ENCODE results near the gene LINS1. TPM values are rescaled to one million over a fixed set of nuclear protein-coding genes. Genes with fewer than 3 reads are reported as not detected.

The LINS1 gene
- total and polyA plus RNA-seq, 2 donors (not counting 1 experiment from before 2014, with no cell fraction given) = 14.3 to 46.4 TPM

- no peak overlapping the region for H2AFZ ChIP-seq (ENCODE audit: insufficient read depth, low read depth, low read length, poor library complexity, severe bottlenecking)
- Mint-ChIP-seq H3K4me1 (peaks cover 12% of the 10 kb centered on the region), H3K9me3 (ENCODE audit: insufficient read depth) (no peaks in the 10 kb centered on the region), H3K27ac (no peak overlapping the region), H3K4me3 (no peak overlapping the region), H3K27me3 (no peaks in the 10 kb centered on the region)
- no peaks in the 10 kb centered on the region for H3K9me3 ChIP-seq (ENCODE audit: control extremely low read depth in 1 of 3, control insufficient read depth in 2 of 3, insufficient read depth in 1 of 3, low read length in 2 of 3)
- H3K79me2 ChIP-seq (ENCODE audit: control insufficient read depth, insufficient read depth, low read length) = peaks cover 11% of the 10 kb centered on the region
- H3K4me2 ChIP-seq (replicated peaks; ENCODE audit: low read depth, low read length, poor library complexity, severe bottlenecking) = no peak overlapping the region
- intact Hi-C loops (cut with micrococcal nuclease) = no loop called here
- WGBS (ENCODE audit: insufficient coverage) = 100% methylated on average over 3 of the region's 5 CpGs
- H3K27ac ChIP-seq (ENCODE audit: low read length in 2 of 2) = no peak overlapping the region
- ChIA-PET CTCF (interaction anchor here (2.7 kb wide), 2 partner anchors 250 to 385 kb away, joined by 8 to 25 read pairs; no protein-coding TSS in a partner anchor), POLR2A (no interaction called here)
- ATAC-seq (ENCODE audit: low read depth) (no peak), DNase-seq (no peak)
- H3K36me3 ChIP-seq (replicated peaks in 1 of 2; ENCODE audit: control extremely low read depth in 1 of 2, control insufficient read depth in 1 of 2, extremely low read depth in 1 of 2, insufficient read depth in 2 of 2, low read length in 1 of 2) = peaks cover 0 to 10% of the 10 kb centered on the region in 2 experiments
- H3K4me1 ChIP-seq (ENCODE audit: control insufficient read depth in 2 of 2, insufficient read depth in 2 of 2, low read length in 2 of 2) = no peaks in the 10 kb centered on the region
- H3K9ac ChIP-seq (ENCODE audit: low read length) = no peak overlapping the region
- no peak overlapping the region for H3K4me3 ChIP-seq (ENCODE audit: control extremely low read depth in 1 of 5, extremely low read depth in 1 of 5, insufficient read depth in 1 of 5, low read depth in 2 of 5, low read length in 4 of 5)
- H3K27me3 ChIP-seq (replicated peaks in 1 of 4; ENCODE audit: control extremely low read depth in 1 of 4, control insufficient read depth in 3 of 4, insufficient read depth in 4 of 4, low read length in 3 of 4) = no peaks in the 10 kb centered on the region
- TF ChIP-seq EZH2 (IDR thresholded peaks at IDR 0.05; ENCODE audit: borderline replicate concordance, insufficient read depth, low read depth, low read length, poor library complexity, severe bottlenecking) = no peak
- TF ChIP-seq CTCF (IDR thresholded peaks at IDR 0.05) = no peak
- peaks cover 19% of the 10 kb centered on the region for H4K20me1 ChIP-seq (ENCODE audit: control insufficient read depth, insufficient read depth, low read length, poor library complexity, severe bottlenecking)
Measured at GRCh38 chr15:100623301-100623700, 21.3 kb upstream of the LINS1 start.

GRCh38 chr15:100616700-100617099 lies 14.7 kb upstream of the LINS1 start:
- Mint-ChIP-seq H3K4me3 (no peak overlapping the region), H3K27me3 (no peaks in the 10 kb centered on the region), H3K9me3 (ENCODE audit: insufficient read depth) (no peaks in the 10 kb centered on the region), H3K4me1 (peaks cover 12% of the 10 kb centered on the region), H3K27ac (no peak overlapping the region)
- CTCF ChIA-PET = no interaction called here
- WGBS (ENCODE audit: insufficient coverage) = 95% methylated on average over 2 of the region's 2 CpGs
- Histone ChIP-seq H2AFZ (ENCODE audit: insufficient read depth, low read depth, low read length, poor library complexity, severe bottlenecking) (no peak overlapping the region), H4K20me1 (ENCODE audit: control insufficient read depth, insufficient read depth, low read length, poor library complexity, severe bottlenecking) (peaks cover 28% of the 10 kb centered on the region), H3K9me3 (ENCODE audit: control extremely low read depth in 1 of 3, control insufficient read depth in 2 of 3, insufficient read depth in 1 of 3, low read length in 2 of 3) (no peaks in the 10 kb centered on the region), H3K36me3 (replicated peaks in 1 of 2; ENCODE audit: control extremely low read depth in 1 of 2, control insufficient read depth in 1 of 2, extremely low read depth in 1 of 2, insufficient read depth in 2 of 2, low read length in 1 of 2) (peaks cover 0 to 52% of the 10 kb centered on the region in 2 experiments), H3K27me3 (replicated peaks in 1 of 4; ENCODE audit: control extremely low read depth in 1 of 4, control insufficient read depth in 3 of 4, insufficient read depth in 4 of 4, low read length in 3 of 4) (no peaks in the 10 kb centered on the region), H3K27ac (ENCODE audit: low read length in 2 of 2) (no peak overlapping the region), H3K9ac (ENCODE audit: low read length) (no peak overlapping the region), H3K4me1 (ENCODE audit: control insufficient read depth in 2 of 2, insufficient read depth in 2 of 2, low read length in 2 of 2) (no peaks in the 10 kb centered on the region), H3K4me3 (ENCODE audit: control extremely low read depth in 1 of 5, extremely low read depth in 1 of 5, insufficient read depth in 1 of 5, low read depth in 2 of 5, low read length in 4 of 5) (no peak overlapping the region), H3K4me2 (replicated peaks; ENCODE audit: low read depth, low read length, poor library complexity, severe bottlenecking) (no peak overlapping the region), H3K79me2 (ENCODE audit: control insufficient read depth, insufficient read depth, low read length) (peaks cover 44% of the 10 kb centered on the region)
- ATAC-seq (ENCODE audit: low read depth) = no peak
- intact Hi-C loops (cut with micrococcal nuclease) = no loop called here
- TF ChIP-seq EZH2 (IDR thresholded peaks at IDR 0.05; ENCODE audit: borderline replicate concordance, insufficient read depth, low read depth, low read length, poor library complexity, severe bottlenecking) (no peak), CTCF (IDR thresholded peaks at IDR 0.05) (no peak)
- no peak for DNase-seq
- POLR2A ChIA-PET = no interaction called here
